Measurements from ENCODE around the gene MYH7B.

GRCh38 chr20:35001596-35002362 lies 46.1 kb downstream of the MYH7B start:
- TF ChIP-seq POLR2A (IDR thresholded peaks at IDR 0.05; ENCODE audit: low read depth, low read length) (no peak), POLR2AphosphoS5 (IDR thresholded peaks at IDR 0.05; ENCODE audit: low read depth, low read length) (no peak)
